ENCODE data around the gene SUSD1.
"Not testable (repeated sequence)": the region's sequence is repeated elsewhere in the genome, so short reads cannot be mapped to it uniquely, and the experiment has no call there.

Gene SUSD1

DNA sequence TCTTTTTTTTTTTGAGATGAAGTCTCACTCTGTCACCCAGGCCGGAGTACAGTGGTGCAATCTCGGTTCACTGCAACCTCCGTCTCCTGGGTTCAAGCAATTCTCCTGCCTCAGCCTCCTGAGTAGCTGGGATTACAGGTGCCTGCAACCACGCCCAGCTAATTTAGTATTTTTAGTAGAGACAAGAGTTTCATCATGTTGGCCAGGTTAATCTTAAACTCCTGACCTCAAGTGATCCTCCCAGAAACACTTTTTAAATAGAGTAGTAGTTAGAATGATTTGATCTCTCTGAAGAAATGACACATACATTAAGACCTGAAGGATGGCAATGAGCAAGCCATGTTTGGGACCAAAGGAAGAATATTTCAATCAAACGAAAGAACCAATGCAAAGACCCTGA, 46.7 kb downstream of the SUSD1 start:
- DNase-seq = not testable (repeated sequence)

DNA sequence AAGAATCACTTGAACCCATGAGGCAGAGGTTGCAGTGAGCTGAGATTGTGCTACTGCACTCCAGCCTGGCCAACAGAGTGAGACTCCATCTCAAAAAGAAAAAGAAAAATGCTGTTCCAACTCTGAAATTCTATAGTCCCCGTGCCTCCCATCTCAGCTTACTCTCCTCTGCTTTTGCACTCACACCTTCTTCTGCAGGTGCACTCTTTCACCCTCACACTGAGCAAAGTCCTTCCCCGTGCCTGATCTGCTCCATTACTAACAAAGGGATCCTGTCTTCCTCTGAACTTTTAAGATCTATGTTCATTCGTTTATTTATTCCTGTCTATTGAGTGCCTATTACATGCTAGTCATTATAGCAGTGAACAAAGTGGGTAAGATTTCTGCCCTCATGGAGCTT, 47.8 kb downstream of the SUSD1 start:
- no peak for DNase-seq

DNA sequence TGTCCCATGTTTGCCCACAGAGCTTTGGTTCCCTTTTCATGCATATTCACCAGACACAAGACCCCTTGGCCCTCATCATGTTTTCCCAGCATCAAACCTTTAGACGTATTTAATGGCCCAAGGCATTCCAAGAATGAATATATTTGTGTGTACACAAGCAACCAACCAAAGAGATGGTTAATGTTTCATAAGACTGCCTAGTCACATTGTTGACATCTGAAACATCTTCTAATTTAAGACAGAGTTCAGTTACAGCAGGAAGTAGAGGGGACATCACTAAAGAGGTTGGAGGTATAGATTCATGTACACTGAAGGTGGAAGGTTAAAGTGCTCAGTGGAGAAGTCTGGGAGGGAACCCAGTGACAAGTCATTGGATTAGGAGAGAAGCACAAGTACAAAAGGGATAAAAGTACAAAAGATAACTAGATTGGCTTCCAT, 49.1 kb downstream of the SUSD1 start:
- no peak for DNase-seq

DNA sequence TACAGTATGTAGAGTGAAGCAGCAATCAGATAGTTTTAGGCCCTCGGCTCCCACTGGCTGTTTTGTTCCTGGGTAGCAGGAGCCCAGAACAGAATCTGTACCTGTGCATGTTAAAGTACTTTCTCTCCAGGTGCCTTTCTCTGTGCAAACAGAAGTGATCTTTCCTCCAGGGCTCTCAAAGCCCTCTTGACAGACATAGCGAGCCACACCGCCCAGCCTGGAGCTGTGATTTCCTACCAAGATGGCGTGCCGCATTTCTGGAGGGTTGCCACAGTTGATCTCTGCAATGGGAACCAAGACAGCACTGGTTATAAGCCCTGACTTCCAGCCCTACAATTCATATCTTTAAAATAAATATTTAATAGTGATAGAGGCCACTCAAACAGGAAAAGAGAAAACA, 50.9 kb downstream of the SUSD1 start:
- no peak for DNase-seq

DNA sequence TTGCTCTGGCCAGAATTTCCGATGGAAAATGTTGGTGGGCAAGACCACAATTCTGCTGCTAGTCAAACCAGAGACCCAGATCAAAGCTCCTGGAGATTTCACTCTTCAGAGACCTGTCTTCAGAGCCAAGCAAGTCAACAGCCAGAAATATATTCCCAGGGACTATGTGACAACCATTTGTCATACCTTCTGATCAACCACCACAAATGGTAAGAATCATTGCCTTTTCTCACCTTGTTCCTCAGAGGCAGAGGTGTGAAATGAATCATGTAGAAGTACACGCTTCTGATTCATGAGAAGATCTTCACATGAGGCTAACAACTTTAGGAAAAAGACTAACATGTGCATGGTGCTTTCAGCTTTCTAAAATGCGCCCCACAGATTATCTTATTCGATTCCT, 53.5 kb downstream of the SUSD1 start:
- no peak for DNase-seq

DNA sequence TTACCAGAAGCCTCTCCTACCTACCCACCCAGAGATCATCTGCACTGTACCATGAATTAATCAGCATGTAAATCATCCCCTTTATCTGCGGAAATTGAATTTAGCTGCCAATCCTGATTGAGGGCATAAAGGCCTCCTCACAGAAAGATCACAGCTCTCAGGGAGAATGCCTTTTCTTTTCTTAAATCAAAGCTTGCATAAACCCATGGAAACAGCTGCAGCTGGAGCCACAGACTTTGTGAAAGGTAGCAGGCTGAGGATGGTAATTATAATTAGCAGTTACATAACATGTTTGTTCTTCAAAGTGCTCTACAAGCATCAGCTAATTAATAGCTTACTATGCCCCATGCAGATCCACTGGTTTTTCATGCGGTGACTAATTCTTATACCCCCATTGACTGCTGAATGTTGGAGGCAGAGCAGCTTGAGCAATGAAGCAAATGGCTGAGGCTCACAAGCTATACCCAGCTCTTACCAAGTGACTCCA, 54.6 kb downstream of the SUSD1 start:
- DNase-seq = no peak

DNA sequence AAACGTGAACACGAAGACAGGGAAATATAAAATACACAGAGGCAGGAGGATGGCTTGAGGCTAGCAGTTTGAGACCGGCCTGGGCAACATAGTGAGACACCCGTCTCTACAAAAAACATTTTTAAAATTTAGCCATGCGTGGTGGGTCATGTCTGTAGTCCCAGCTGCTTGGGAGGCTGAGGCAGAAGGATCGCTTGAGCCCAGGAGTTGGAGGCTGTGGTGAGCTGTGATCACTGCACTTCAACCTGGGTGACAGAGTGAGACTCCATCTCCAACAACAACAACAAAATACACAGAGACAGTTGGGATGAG, 55.1 kb downstream of the SUSD1 start:
- no peak for DNase-seq

DNA sequence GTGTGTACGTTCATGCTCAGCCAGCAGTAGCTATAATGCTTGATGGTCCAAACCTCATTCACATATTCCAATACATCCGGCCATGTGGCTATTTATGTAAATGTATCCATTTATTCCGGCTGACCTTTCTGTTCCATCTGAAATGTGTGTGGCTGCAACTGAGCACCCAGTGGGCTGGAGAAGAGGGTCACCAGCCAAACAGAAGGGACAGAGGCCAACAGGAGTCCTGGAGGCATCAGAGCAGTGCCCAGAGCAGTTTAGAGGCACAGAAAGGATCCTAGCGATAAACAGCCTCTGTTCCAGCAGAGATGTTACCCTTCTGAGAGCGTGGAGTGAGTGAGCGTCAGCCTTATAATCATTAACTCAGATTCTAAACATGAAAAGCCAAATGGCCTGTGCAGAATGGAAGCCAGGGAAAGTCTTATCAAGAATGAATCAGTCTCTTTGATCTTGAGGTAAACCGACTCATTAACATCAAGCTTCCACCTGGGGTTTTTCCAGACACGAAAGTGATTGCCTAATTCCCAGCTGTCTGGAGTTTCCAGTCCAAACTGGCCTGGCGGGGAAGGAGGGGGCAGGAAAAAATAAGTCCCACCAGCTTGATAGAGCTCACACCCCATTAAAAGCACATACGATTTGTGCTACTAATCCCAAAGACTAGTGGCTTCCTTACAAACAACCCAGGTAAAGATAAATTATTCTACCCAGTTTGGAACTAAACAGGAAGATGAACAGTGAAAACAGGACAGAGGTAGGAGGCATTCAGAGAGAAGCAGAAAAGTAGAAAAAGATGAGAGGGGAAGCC, 55.7 kb downstream of the SUSD1 start:
- no peak for DNase-seq

DNA sequence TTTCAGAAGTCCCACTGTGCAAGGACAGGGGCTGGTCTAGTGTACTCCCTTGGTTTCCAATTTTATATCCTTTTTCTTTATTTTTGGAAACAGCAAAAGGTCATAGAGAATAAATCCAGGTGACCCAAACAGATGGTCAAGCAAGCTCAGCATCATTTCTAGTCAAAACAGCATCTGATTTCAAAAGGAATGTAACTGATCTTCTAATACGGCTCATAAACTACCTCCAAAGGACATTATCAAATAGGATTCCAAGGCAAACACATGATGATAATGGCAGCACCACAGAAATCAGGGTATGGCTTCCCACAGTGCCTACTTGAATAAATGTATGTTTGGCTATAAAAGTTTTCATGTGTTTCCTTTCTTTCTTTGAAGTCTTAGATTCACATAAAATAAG, 57.1 kb downstream of the SUSD1 start:
- DNase-seq = no peak

DNA sequence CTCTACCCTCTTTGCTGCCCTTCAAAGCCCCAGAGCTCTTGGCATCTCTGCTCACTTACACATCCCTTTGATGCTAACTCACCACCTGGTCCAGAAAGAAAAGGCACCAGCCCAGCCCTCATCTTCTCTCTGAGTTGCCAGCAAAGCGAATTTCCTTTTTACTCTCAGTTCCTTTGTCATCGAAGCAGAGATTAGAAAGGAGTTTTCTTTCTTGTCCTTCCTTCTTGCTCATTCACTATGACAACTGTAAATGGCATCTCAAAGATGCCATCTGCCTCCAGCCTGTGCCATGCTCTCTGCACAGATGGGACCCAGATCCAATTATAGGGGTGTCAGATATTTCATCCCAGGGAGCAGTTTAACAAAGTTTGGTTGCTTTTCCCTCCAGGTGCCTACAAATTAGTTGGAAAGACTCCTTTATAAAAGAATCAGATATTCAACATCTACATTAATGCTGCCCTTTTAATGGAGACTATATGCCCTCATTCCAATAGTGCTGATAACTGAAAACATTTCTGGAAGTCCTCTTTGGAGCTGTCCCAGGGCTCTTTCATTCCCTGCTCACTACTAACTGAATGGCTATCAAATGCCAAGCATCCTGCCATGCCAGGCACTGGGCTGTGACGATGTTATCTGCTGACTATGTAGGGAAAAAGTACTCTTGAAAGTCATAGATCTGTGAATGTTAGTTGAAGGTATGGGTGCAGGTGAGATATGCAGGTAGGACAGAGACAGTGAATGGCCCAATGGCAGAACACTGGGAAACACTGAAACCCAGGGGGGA, 58.9 kb downstream of the SUSD1 start:
- no peak for DNase-seq

DNA sequence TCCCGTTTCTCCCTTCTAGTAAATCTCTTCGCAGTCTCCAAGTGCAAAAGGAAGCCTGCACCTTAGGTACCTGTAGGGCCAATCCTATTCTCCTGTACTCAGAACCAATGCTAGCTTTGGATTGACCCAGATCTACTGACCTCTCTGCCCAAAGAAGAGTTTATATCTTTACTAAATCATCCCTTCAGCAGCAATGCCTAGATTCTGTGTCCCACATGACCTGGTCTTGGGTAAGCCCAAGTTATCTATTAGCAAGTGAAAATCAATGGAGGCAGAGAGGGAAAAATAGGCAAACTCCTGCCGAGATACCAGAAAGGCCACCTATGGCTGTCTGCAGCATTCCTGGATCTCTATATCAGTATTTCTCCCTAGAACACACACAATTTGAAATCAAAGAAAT, 60.0 kb downstream of the SUSD1 start:
- no peak for DNase-seq

DNA sequence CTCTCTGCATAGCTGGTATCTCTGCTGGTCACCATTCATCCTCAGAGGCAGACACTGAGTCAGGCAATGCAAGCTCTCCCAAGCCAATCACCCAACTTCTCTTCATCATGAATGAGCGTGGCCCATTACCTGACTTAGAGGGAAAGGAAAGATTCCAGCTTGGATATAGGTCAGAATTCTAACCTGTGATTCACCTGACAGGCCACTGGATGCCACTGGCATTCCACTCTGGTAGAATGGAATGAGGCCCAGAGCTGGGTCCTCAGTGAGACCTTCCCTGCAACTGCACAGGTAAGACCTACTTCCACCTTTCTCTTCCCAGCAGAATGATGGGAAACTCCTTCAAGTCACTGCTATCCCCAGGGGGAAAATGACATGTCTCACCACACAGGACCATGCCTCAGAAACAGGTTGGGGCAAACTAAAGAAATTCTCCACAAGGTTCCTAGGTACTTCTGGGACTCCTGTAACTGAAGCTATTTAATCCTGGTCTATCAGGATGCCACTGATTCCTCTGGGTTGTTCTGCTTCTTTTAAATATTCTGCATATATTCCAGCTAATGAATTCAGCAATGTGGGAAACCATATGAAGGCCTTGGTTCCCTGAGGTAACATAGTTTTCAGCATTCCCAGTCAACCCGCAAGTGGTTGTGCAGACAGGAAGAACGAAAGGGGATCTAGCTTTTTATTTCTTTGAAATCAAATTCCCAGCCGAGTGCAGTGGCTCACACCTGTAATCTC, 62.0 kb downstream of the SUSD1 start:
- DNase-seq = no peak

DNA sequence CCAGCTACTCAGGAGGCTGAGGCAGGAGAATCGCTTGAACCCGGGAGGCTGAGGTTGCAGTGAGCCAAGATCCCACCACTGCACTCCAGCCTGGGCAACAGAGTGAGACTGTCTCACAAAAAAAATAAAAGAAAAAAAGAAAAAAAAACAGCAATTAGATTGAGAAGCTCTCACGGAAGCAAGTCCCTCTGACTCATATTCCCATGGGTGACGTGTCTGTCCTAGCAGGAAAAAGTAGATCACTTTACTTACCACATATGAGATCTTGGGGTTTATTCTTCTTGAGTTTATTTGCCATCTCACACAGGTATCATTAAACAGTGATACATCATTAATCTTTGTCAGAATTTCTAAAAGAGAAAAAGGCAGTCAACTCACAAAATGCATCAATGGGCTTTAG, 62.6 kb downstream of the SUSD1 start:
- no peak for DNase-seq

DNA sequence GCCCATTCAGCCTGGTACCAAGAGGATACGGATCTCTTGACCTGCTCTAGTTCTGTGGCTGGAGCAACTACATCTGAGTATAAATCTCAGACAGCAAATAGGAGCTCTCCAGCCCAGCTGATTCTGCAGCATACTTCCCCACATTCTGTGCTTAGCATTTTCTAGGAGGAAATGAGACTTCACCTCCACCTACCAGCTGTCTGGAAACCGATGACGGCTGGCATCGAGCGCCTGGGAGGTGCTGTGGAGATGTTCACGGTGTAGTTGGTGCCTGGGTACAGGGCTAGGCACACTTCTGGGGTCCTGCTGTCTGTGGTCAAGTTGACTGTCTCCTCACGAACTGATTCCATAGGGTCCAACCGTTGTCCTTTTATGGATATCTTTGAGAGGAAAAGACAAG, 63.6 kb downstream of the SUSD1 start:
- no peak for DNase-seq

DNA sequence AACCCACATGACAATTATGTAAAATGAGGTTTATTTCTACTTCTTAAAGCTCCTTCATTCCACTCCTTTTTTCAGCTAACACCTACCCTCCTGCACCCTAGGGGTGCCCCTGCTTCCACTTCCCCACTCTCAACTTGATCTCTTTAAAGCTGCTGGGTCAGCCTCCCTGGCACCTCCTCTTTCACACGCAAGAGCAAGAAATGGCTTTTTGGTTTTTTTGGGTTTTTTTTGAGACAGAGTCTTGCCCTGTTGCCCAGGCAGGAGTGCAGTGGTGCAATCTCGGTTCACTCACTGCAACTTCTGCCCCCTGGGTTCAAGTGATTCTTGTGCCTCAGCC, 64.4 kb downstream of the SUSD1 start:
- no peak for DNase-seq

DNA sequence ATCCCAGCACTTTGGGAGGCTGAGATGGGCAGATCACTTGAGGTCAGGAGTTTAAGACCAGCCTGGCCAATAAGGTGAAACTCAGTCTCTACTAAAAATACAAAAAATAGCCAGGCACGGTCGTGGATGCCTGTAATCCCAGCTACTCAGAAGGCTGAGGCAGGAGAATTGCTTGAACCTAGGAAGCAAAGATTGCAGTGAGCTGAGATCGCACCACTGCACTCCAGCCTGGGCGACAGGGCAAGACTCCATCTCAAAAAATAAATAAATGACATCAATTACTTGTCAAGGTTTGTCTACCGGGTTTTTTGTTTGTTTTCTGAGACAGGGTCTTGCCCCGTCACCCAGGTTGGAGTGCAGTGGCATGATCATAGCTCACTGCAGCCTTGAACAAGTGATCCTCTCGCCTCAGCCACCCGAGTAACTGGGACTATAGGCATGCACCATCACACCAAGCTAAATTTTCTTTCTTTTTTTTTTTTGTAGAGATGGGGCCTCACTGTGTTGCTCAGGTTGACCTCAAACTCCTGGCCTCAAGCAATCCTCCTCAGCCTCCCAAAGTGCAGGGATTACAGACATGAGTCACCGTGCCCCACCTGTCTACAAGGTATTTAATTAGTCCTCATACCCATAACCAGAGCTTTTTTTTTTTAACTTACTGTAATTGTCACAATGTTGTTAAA, 64.9 kb downstream of the SUSD1 start:
- no peak for DNase-seq

DNA sequence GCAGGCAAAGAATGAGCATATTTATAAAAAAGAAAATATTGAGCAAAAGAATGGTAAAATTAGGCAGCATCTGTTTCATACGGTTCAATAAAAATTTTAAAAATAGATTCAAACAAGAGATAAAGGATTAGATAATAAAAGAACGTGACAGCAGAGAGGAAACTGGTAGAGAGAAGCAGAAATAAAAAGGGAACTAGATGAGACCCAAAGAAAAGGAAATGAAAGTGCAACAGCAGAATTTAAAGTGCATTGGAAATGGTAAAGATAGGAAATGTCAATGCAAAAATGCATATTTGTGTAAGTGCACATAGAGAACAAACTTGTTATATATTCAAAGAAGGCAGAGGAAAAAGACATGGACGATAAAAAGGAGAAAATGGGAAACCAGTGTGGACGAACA, 70.2 kb downstream of the SUSD1 start:
- no peak for DNase-seq

DNA sequence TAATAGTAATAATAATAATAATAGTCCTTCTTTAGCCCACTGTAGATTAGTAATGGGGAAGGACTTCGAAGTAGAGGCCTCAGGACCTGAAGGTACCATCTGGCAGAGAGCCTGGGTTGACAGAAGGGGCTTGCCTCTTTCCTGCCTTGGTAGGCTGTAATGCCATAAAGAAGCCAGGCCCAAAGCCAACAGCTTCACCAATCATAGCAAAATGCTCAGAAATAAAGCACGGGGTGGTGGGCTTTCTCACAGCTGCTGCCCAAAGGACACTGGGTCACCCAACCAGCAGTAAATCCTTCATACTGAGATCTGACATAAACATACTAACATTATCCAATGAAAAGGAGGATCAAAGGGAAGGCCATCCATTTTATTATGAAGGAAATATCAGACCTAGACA, 70.7 kb downstream of the SUSD1 start:
- no peak for DNase-seq

DNA sequence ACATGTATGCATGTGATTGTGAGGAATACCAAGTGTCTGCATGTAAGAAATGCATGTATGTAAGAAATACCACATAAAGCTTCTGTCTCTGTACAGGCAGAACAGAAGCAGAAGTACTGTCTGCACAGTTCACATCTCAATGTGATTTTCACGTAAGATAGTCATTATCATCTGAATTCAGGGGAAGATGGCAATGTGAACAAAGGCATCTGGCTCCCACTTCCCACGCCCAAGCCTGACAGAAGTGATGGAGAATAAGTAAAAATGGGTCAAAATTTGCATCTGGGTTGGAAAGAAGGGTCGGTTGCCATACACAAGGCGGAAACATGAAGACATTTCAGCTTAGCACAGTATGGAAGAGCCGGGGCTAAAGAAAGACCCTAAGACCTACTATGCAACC, 71.7 kb downstream of the SUSD1 start:
- no peak for DNase-seq

DNA sequence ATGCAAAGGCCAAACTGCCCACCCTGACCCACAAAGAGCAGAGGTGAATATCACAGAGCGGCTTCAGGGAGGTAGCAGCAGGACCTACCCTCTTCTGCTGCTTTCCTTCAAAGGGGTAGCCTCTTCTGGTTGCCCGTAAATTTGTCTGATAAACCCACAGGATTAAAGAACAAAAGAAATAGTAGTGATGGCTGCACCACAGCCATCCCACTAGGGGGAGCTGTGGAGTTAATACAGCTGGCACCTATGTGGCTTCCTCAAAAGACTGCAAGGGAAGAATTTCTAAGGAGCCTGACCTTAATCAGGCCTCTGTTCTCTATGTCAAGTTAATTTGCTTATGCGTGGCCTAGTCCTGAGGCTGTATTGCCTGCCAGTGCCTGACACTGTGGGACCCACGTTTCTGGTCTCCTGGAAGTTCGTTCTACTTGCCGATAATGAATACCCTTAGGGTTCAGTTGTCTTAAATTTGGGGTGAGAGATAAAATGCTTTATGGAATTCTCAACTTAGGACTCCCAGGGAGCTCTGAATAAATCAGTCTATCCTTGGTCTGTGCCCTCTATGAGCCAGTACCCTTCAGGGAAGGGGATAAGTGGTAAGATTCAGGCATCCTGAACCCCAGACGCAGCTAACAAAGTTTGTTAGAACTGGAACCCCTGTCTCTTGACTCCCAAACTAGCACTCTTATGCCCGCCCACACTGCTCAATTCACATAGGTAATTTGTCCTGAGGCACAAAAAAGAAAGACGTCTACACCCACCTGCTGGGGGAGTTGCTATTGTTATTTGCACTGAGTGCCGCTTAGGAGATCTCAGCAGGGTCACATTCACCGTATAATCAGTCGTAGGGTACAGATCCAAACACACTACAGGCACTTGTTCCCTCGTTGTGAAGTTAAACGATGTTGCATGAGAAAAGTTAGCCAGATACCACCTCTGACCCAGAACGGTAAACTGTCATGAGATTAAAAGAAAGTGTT, 77.1 kb downstream of the SUSD1 start:
- DNase-seq = peak; percentile 29

DNA sequence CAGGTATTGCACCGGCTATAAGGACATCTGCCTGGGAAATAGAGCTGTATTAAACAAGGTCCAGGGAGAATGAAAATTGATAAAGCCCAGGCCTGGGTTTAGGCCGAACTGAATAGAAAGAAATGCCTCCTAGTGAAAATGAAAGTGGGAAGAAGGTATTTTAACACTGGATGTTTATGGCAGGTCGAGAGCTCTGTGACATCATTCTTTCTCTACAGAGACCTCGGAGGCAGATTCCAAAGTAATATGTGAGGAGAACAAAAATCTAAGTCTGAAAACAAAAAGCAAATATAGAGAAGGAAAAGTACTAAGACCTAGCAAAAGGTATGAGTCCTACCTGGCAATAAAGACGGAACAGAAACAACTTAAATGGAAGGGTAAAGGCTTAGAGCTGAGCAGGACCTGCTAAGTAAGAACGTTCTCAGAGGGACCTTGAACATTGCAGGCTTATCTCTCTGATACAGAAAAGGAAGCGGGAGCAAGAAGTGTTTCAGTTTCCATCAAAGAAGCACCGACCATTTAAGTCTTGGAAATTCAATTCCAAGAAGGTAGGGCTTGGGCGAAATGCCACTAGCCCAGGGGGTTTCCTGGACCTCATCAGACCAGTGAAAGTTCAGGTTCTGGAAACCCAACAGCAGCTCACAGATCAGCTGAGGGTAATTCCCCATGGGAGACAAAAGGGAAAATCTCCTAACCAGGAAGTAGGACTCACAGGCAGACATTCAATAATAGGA, 80.0 kb downstream of the SUSD1 start:
- no peak for DNase-seq
